Adrenal gland (tissue), 12 donors: ENCODE measurements around the gene ALG1. TPM values are rescaled to one million over a fixed set of nuclear protein-coding genes. Genes with fewer than 3 reads are reported as not detected.

ENCODE experiments used
- DNase-seq, 7 donors: peaks; one replicate each; pipeline ENCODE4 v3.0.0-alpha.2; 2019 to 2020
- H3K27ac ChIP-seq, 5 donors: fragments of 200-600 bp; sonication (generic) in 4 of 5; 1 replicate in 3 of 5; 2 replicates in 2 of 5; pipeline versions ENCODE4 v1.5.1 to v1.8.0; 2016 to 2020; ENCODE audit warnings: mild to moderate bottlenecking in 1 of 5
- H3K27me3 ChIP-seq: fragments of 200-600 bp; 2 replicates; pipeline ENCODE4 v1.8.0; 2021
- H3K36me3 ChIP-seq, 2 donors: fragments of 200-600 bp; replicated peaks in 1 of 2; 1 replicate in 1 of 2; 2 replicates in 1 of 2; pipeline versions ENCODE4 v1.5.1 to v1.8.0; 2018 to 2022
- H3K4me1 ChIP-seq, 2 donors: fragments of 200-600 bp; replicated peaks in 1 of 2; 1 replicate in 1 of 2; 2 replicates in 1 of 2; pipeline versions ENCODE4 v1.5.1 to v1.8.0; 2018 to 2021
- H3K4me3 ChIP-seq, 4 donors: fragments of 200-600 bp; sonication (generic) in 3 of 4; one replicate each; pipeline ENCODE4 v1.5.1; 2016 to 2018
- H3K9me3 ChIP-seq, 3 donors: fragments of 200-600 bp; sonication (generic) in 1 of 3; replicated peaks in 1 of 3; 1 replicate in 2 of 3; 2 replicates in 1 of 3; pipeline versions ENCODE4 v1.5.1 to v1.8.0; 2016 to 2021
- POLR2A ChIP-seq, 2 donors: fragments of 450-650 bp; IDR thresholded peaks; one replicate each; pipeline ENCODE4 v1.6.1; 2017; ENCODE audit warnings: antibody characterized with exemption in 2 of 2, mild to moderate bottlenecking in 2 of 2, moderate library complexity in 1 of 2
- WGBS, 4 donors: extraction: QIAGEN DNeasy Blood & Tissue Kit in 2 of 4; methylation state at CpG; one replicate each; pipeline versions ENCODE4 v1.1.5 to v1.1.7; 2013 to 2017; 5-methylcytosine and 5-hydroxymethylcytosine counted together
- intact Hi-C, 2 donors: fragments of 100-400 bp; cut with DNase I; formaldehyde crosslinking; loops; one replicate each; pipeline versions ENCODE4 v1.14.1 to v1.15.0; 2022 to 2023
- polyA plus RNA-seq, 3 donors: library from polyadenylated mRNA; stranded (reverse); fragments of 200-250 nt in 2 of 3; fragments of 350-450 nt in 1 of 3; fragmentation: Illumina TruSeq in 1 of 3; extraction: RNeasy Lipid Tissue Mini Kit (QIAGEN cat#74804) in 1 of 3; gene quantifications; one replicate each; pipeline ENCODE4 v1.2.3, GENCODE V29; 2013 to 2014
- total RNA-seq, 9 donors: library from RNA; depleted of rRNA in 4 of 9; stranded (reverse); fragments of >200 nt in 4 of 9; fragments of 120-200 nt in 1 of 9; fragmentation: NEBNext Ultra II Directional in 1 of 9; extraction: Animal tissue kit (Norgen Biotek cat#: 25700) in 1 of 9; gene quantifications; one replicate each; pipeline versions ENCODE4 v1.1.0 to v1.2.4, GENCODE V29; 2013 to 2023
- TF ChIP-seq, protein P1 (sequence below), 6 experiments: fragments of 450-650 bp in 4 of 6; fragments of 200-600 bp in 2 of 6; sonication (generic) in 1 of 6; IDR thresholded peaks; 1 replicate in 5 of 6; 2 replicates in 1 of 6; pipeline versions ENCODE4 v1.5.1 to v1.8.0; 2016 to 2021; ENCODE audit warnings: antibody characterized with exemption in 6 of 6, mild to moderate bottlenecking in 2 of 6, moderate library complexity in 1 of 6
- donor health status: healthy with polysubstance abuse.
- donor health status: Bipolar disorder and iron deficiency.
- donor health status: DM: yes; HTN: yes; CAD: no.
- donor health status: DM: no; HTN: no; CAD: no.
- donor health status: DM: no; HTN: no; CAD: no.
- donor health status: DM: yes; HTN: yes; CAD: no.

ALG1 gene
- total and polyA plus RNA-seq, 12 donors, result 19.2 to 207 (median 41.3) TPM

DNA sequence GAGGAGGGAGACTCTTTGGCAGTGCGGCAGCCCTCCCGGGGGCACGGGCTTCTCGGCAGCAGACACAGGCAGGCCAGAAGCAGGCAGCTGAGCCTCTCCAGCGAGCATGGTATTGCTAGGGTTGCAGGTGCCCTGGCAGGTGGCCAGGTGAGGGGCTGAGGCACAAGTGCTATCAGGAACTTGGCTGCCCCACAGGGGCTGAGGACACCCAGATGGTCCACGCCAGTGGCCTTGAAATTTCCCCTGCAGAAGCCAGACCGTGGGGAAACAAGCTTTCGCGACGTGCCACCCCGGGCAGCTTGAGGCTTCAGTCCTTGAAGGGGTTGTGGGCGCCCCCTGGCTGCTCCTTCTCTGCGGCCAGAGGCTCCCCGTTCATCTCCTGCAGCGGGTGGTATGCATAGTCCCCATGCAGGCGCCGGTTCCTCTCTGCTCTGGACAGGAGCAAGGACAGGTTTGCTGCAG is 46.4 kb upstream of the ALG1 start:
- H3K4me3 ChIP-seq, result no peak overlapping the region
- no peak overlapping the region for H3K27ac ChIP-seq
- no peak for TF ChIP-seq POLR2A (IDR thresholded peaks at IDR 0.05)
- TF ChIP-seq, protein P1, sequence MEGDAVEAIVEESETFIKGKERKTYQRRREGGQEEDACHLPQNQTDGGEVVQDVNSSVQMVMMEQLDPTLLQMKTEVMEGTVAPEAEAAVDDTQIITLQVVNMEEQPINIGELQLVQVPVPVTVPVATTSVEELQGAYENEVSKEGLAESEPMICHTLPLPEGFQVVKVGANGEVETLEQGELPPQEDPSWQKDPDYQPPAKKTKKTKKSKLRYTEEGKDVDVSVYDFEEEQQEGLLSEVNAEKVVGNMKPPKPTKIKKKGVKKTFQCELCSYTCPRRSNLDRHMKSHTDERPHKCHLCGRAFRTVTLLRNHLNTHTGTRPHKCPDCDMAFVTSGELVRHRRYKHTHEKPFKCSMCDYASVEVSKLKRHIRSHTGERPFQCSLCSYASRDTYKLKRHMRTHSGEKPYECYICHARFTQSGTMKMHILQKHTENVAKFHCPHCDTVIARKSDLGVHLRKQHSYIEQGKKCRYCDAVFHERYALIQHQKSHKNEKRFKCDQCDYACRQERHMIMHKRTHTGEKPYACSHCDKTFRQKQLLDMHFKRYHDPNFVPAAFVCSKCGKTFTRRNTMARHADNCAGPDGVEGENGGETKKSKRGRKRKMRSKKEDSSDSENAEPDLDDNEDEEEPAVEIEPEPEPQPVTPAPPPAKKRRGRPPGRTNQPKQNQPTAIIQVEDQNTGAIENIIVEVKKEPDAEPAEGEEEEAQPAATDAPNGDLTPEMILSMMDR (IDR thresholded peaks at IDR 0.05), result no peak
- H3K36me3 ChIP-seq, result peaks cover 0 to 20% of the 10 kb centered on the region in 2 donors
- no peaks in the 10 kb centered on the region for H3K4me1 ChIP-seq
- DNase-seq, result peak in 2 of 7 donors; percentile 21 to 30
- 35 to 69% (median 56%) methylated on average over 4 to 17 of the region's 17 CpGs for WGBS, 4 donors
- intact Hi-C loops, result loop anchor here in 1 of 2 donors (10.0 kb wide), 1 partner anchor 60 kb away; no protein-coding TSS in a partner anchor
- H3K27me3 ChIP-seq, result no peaks in the 10 kb centered on the region
- no peaks in the 10 kb centered on the region for H3K9me3 ChIP-seq

DNA sequence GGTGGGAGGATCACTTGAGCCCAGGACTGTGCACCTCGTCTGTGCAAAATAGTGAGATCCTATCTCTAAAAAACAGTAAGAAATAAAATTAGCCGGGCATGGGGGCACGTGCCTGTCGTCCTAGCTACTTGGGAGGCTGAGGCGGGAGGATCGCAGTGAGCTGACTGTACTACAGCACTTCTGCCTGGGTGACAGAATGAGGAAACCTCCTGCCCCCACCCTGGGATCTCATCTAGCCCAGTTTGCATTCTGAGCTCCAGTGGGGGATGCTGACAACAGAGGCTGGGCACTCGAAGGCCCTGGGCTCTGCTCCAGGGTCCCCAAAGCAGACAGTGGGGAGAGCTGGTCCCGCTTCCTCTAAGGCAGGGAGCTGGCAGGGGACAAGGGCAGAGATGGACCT is 45.0 kb upstream of the ALG1 start:
- H3K4me3 ChIP-seq, result no peak overlapping the region
- intact Hi-C loops, result loop anchor here in 1 of 2 donors (10.0 kb wide), 1 partner anchor 62 kb away; no protein-coding TSS in a partner anchor

DNA sequence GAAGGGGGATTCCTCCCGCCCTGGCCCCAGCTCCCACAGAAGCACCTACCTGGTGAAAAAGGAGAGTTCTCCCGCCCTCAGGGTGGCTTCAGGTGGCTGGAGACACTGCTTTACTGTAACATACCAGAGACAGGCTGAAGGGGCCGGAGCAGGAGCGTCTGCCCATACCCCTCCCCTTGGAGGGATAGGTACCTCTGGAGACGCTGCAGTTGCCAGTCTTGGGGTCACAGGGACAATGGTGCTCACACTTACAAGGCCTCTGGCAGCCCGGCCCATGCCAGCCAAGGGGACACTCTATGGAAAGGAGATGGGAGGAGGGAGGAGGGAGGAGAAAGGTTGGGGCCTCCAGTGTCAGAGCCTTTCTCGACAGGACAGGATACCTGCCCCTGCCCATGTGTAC is 44.6 kb upstream of the ALG1 start:
- no peak for DNase-seq
- no peak overlapping the region for H3K27ac ChIP-seq
- H3K9me3 ChIP-seq, result no peaks in the 10 kb centered on the region
- intact Hi-C loops, result loop anchor here in 1 of 2 donors (10.0 kb wide), 1 partner anchor 62 kb away; no protein-coding TSS in a partner anchor
- H3K4me3 ChIP-seq, result no peak overlapping the region
- TF ChIP-seq POLR2A (IDR thresholded peaks at IDR 0.05), result no peak
- TF ChIP-seq, protein P1 (IDR thresholded peaks at IDR 0.05), result no peak
- no peaks in the 10 kb centered on the region for H3K4me1 ChIP-seq
- H3K36me3 ChIP-seq, result peaks cover 0 to 20% of the 10 kb centered on the region in 2 donors
- 91 to 92% (median 91%) methylated on average over 6 to 7 of the region's 7 CpGs for WGBS, 4 donors
- H3K27me3 ChIP-seq, result no peaks in the 10 kb centered on the region

More for the DNA sequence above, 45.0 kb upstream of the ALG1 start:
- 82 to 92% (median 90%) methylated on average over 8 of the region's 8 CpGs for WGBS, 4 donors
- no peaks in the 10 kb centered on the region for H3K27me3 ChIP-seq
- no peak overlapping the region for H3K27ac ChIP-seq
- no peak for DNase-seq
- H3K36me3 ChIP-seq, result peaks cover 0 to 20% of the 10 kb centered on the region in 2 donors
- no peak for TF ChIP-seq POLR2A (IDR thresholded peaks at IDR 0.05)
- TF ChIP-seq, protein P1 (IDR thresholded peaks at IDR 0.05), result no peak
- H3K4me1 ChIP-seq, result no peaks in the 10 kb centered on the region
- no peaks in the 10 kb centered on the region for H3K9me3 ChIP-seq

DNA sequence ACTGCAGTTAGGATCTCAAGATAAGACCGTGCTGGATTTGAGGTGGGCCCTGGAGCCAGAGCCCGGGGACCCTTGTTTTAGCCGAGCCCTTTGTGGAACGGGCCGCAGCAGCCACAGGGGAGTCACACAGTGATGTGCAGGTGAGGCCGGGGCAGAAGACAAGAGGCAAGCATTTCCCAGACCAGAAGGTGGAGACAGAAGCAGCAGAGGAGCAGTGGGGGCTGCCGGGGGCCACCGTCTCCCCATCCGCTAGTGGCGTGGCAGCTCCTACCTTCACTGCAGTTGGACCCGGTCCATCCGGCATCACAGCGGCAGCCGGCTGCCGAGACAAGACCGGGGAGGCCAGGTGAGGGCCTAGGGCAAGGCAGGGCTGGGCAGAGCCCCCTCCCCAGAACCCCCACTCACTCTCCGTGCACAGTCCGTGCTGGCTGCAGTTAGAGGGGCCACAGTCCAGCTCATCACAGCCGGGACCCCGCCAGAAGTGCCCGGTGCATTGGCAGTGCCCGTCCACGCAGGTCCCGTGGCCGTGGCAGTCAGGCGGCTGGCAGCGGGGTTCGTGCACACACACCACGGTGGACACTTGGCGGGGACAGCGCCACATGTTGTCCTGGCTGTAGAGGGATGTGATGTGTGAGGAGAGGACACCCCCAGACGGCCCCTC is 43.9 kb upstream of the ALG1 start:
- peaks cover 0 to 20% of the 10 kb centered on the region in 2 donors for H3K36me3 ChIP-seq
- no peak for DNase-seq
- intact Hi-C loops, result loop anchor here in 1 of 2 donors (10.0 kb wide), 1 partner anchor 63 kb away; no protein-coding TSS in a partner anchor
- H3K9me3 ChIP-seq, result no peaks in the 10 kb centered on the region
- H3K27me3 ChIP-seq, result no peaks in the 10 kb centered on the region
- no peak overlapping the region for H3K4me3 ChIP-seq
- WGBS, 4 donors, result 82 to 95% (median 92%) methylated on average over 7 to 32 of the region's 32 CpGs
- no peak overlapping the region for H3K27ac ChIP-seq
- TF ChIP-seq POLR2A (IDR thresholded peaks at IDR 0.05), result no peak
- TF ChIP-seq, protein P1 (IDR thresholded peaks at IDR 0.05), result no peak
- H3K4me1 ChIP-seq, result peaks cover 0 to 3% of the 10 kb centered on the region in 2 donors
